Naive thymus-derived CD8-positive, alpha-beta T cell (primary cell): Measurements from ENCODE around the gene FAM32A. TPM values are rescaled to one million over a fixed set of nuclear protein-coding genes. Genes with fewer than 3 reads are reported as not detected.
"Not testable (repeated sequence)": the region's sequence is repeated elsewhere in the genome, so short reads cannot be mapped to it uniquely, and the experiment has no call there.

Experiments
- ATAC-seq, 2 donors: fragments of 150-1000 bp; cut with Tn5 transposase in 1 of 2; sonication (Bioruptor Pico), chemical (Tn5 transposase) in 1 of 2; 1 replicate in 1 of 2; 2 replicates in 1 of 2; pipeline ENCODE4 v1.10.0; 2021; ENCODE audit warnings: mild to moderate bottlenecking in 2 of 2, moderate library complexity in 2 of 2
- POLR2A ChIA-PET: fragments of 350-600 bp; sonication (Branson Sonifier 250); formaldehyde crosslinking; loops from one replicate; lab custom pipeline; 2021; ENCODE audit warnings: antibody characterized with exemption; lab: Charles Lee
- DNase-seq, 10 donors: peaks; one replicate each; pipeline versions ENCODE4 v3.0.0 to v3.0.0-alpha.2; 2020 to 2022
- H3K27ac Mint-ChIP-seq, 10 donors: one replicate each; pipeline ENCODE4 v1.8.0; 2020 to 2022; ENCODE audit warnings: mild to moderate bottlenecking in 10 of 10, mixed read lengths in 10 of 10, moderate library complexity in 4 of 10, inconsistent platforms in 1 of 10
- H3K27me3 Mint-ChIP-seq, 5 donors: one replicate each; pipeline ENCODE4 v1.8.0; 2021 to 2022; ENCODE audit warnings: mixed read lengths in 5 of 5
- H3K36me3 Mint-ChIP-seq, 3 donors: one replicate each; pipeline ENCODE4 v1.8.0; 2020 to 2022; ENCODE audit warnings: mixed read lengths in 3 of 3, mild to moderate bottlenecking in 2 of 3, inconsistent platforms in 1 of 3
- H3K4me1 Mint-ChIP-seq, 4 donors: one replicate each; pipeline ENCODE4 v1.8.0; 2021 to 2022; ENCODE audit warnings: mixed read lengths in 4 of 4
- H3K4me3 Mint-ChIP-seq, 10 donors: one replicate each; pipeline ENCODE4 v1.8.0; 2020 to 2022; ENCODE audit warnings: mild to moderate bottlenecking in 10 of 10, mixed read lengths in 10 of 10, moderate library complexity in 6 of 10, inconsistent platforms in 1 of 10
- H3K9me3 Mint-ChIP-seq, 9 donors: one replicate each; pipeline ENCODE4 v1.8.0; 2020 to 2022; ENCODE audit warnings: mixed read lengths in 9 of 9, mild to moderate bottlenecking in 3 of 9, inconsistent platforms in 1 of 9, moderate library complexity in 1 of 9
- polyA plus RNA-seq, 3 donors: library from polyadenylated mRNA; unstranded; fragments of 300-500 nt; fragmentation: Illumina TruSeq; gene quantifications; one replicate each; pipeline ENCODE4 v1.2.3, GENCODE V29; 2021
- total RNA-seq, 8 experiments: library from RNA in 2 of 8; stranded (reverse) in 2 of 8; gene quantifications; one replicate each; pipeline ENCODE4 v1.2.3 and lab custom pipeline; 2021 to 2026

The FAM32A gene
- total and polyA plus RNA-seq, 5 experiments from 2014 or later, result 70.3 to 205 (median 150) TPM

DNA sequence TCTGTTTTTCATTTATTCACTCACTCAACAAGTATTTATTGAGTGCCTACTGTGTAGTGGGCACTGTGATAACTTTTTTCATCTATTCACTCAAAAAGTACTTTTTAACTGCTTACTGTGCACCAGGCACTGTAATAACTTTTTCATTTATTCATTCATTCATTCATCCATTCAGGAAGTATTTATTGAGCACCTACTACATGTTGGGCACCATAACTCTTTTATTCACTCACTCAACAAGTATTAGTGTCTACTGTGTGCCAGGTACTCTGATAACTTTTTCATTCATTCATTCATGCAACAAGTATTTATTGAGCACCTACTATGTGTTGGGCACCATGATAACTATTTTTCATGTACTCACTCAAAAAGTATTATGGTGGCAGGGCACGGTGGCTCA is 18.8 kb upstream of the FAM32A start:
- no peak for ATAC-seq
- Mint-ChIP-seq H3K27me3 (no peaks in the 10 kb centered on the region), H3K4me1 (peaks cover 0 to 15% (median 3%) of the 10 kb centered on the region in 4 donors), H3K27ac (no peak overlapping the region), H3K4me3 (no peak overlapping the region), H3K9me3 (no peaks in the 10 kb centered on the region), H3K36me3 (no peaks in the 10 kb centered on the region)
- POLR2A ChIA-PET, result no interaction called here
- no peak for DNase-seq

DNA sequence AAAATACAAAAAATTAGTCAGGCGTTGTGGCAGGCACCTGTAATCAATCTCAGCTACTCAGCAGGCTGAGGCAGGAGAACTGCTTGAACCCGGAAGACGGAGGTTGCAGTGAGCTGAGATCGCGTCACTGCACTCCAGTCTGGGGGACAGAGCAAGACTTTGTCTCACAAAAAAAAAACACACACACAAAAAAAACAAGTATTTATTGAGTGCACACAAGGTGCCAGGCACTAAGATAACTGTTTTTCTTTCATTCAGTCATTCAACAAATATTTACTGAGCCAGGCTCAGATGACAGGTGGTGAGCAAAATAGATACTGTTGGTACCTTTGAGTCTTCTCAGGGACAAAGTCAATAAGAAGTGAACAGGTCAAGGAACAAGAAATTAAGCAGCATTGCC is 18.2 kb upstream of the FAM32A start:
- Mint-ChIP-seq H3K4me3 (no peak overlapping the region), H3K9me3 (no peaks in the 10 kb centered on the region), H3K4me1 (peaks cover 0 to 13% (median 3%) of the 10 kb centered on the region in 4 donors), H3K27me3 (no peaks in the 10 kb centered on the region), H3K27ac (no peak overlapping the region), H3K36me3 (no peaks in the 10 kb centered on the region)
- ATAC-seq (no peak), DNase-seq (no peak)
- POLR2A ChIA-PET, result no interaction called here

DNA sequence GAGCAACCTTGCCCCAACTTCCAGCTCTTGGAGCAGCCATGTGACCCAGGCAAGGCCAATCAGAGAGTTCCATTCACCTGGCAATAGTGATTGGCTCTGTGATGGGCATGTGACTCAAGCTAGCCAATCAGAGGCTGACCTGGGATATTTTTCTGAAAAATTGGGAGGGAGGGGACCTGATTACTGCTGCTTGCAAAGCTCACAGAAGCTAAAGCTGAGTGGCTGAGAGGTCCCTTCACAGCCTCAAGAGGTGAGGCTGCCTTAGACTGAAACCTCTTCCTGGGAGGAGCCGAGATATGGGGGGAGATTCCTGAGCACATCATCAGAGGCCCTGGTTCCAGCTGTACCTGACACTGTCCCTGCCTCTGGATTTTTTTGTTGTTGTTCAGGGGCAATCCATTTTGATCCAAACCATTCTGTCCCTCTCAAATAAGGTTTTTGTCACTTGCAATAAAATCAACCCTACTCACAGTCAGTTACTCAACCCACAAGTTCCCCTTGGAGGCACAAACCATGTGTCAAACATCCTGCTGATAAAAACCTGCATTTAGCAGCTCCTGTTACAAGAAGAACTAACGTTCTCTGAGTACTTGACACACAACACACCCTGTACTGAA is 16.6 kb upstream of the FAM32A start:
- Mint-ChIP-seq H3K9me3 (no peaks in the 10 kb centered on the region), H3K27me3 (no peaks in the 10 kb centered on the region), H3K36me3 (no peaks in the 10 kb centered on the region), H3K27ac (peak overlapping the region in 4 of 10 donors; percentile 49 to 64 (median 58)), H3K4me1 (peaks cover 0 to 17% (median 3%) of the 10 kb centered on the region in 4 donors), H3K4me3 (peak overlapping the region in 1 of 10 donors; percentile 15)
- DNase-seq (no peak), ATAC-seq (no peak)
- POLR2A ChIA-PET, result interaction anchor here (0.6 kb wide), 1 partner anchor 1342 kb away, joined by 4 read pairs; no protein-coding TSS in a partner anchor

DNA sequence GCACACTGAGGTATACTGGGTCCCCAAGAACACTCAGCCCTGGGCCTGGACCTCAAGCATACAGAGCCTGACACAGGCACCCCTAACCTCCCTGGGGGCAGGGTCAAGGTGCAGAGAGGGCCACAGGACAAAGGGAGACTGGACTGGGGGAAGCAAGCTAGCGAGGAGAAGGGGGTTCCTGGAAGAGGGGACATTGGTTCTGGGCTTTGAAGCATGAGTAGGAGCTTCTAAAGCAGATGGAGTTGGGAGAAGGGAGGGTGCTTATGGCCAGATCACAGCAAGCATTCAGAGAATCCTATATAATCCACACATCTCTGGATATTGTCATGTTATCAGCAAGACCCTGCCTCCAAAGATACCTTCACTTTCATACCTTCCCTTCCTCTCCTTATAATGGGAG is 15.1 kb upstream of the FAM32A start:
- Mint-ChIP-seq H3K27ac (peak overlapping the region in 2 of 10 donors; percentile 27 to 60), H3K4me1 (peaks cover 0 to 17% (median 3%) of the 10 kb centered on the region in 4 donors), H3K4me3 (no peak overlapping the region), H3K27me3 (no peaks in the 10 kb centered on the region), H3K36me3 (peaks cover 0 to 4% (median 0%) of the 10 kb centered on the region in 3 donors), H3K9me3 (peaks cover 0 to 4% (median 0%) of the 10 kb centered on the region in 9 donors)
- ATAC-seq, result no peak
- POLR2A ChIA-PET, result no interaction called here
- DNase-seq, result no peak

DNA sequence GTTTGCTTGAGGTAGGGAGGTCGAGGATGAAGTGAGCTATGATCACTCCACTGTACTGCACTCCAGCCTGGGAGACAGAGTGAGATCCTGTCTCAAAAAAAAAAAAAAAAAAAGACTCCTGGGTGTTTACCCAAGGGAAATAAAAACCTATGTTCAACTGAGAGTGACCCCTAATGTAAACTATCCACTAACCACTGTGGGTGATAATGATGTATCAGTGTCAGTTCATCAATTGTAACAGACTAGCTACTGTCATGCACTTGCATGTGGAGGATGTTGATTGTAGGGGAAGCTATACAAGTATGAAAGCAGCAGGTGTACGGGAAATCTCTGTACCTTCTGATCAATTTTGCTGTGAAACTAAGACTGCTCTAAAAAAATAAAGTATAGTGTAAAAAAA is 9.3 kb upstream of the FAM32A start:
- ATAC-seq (no peak), DNase-seq (no peak)
- no peak overlapping the region for H3K4me3 Mint-ChIP-seq
- peaks cover 0 to 5% (median 0%) of the 10 kb centered on the region in 3 donors for H3K36me3 Mint-ChIP-seq
- H3K4me1 Mint-ChIP-seq, result peaks cover 0 to 4% (median 0%) of the 10 kb centered on the region in 4 donors
- no peak overlapping the region for H3K27ac Mint-ChIP-seq
- no peaks in the 10 kb centered on the region for H3K27me3 Mint-ChIP-seq
- POLR2A ChIA-PET, result interaction anchor here (0.5 to 0.6 kb wide), 2 partner anchors 229 to 264 kb away, joined by 3 read pairs; no protein-coding TSS in a partner anchor
- H3K9me3 Mint-ChIP-seq, result peaks cover 0 to 6% (median 0%) of the 10 kb centered on the region in 9 donors

DNA sequence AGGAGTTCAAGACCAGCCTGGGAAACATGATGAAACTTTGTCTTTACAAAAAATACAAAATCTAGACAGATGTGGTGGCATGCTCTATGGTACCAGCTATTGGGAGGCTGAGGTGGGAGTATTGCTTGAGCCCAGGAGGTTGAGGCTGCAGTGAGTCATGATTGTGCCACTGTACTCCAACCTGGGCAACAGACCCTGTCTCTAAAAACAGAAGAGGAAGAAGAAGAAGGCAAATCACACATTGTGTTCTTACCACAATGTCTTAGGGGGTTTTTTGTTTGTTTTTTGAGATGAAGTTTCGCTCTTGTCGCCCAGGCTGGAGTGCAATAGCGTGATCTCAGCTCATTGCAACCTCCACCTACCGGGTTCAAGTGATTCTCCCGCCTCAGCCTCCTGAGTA is 6.3 kb upstream of the FAM32A start:
- H3K4me1 Mint-ChIP-seq, ATAC-seq, DNase-seq, POLR2A ChIA-PET, H3K27ac Mint-ChIP-seq, H3K27me3 Mint-ChIP-seq, H3K4me3 Mint-ChIP-seq, H3K36me3 Mint-ChIP-seq, H3K9me3 Mint-ChIP-seq: not testable (repeated sequence)

DNA sequence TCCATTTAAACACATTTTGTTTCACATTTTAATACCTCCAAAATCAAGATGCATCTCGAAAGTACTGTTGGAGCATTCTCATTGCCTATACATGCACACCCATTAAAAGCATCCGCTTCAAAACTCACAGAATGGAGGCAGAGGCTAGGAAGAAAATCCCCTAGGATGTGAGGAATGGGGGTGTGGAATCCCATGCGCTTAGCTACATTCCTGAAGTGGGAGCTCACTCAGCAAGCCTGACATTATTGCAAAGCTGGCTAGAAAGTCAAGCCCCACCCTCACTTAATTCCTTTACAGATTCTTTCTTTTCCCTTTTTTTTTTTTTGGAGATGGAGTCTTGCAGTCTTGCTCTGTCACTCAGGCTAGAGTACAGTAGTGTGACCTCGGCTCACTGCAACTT is 4.6 kb upstream of the FAM32A start:
- Mint-ChIP-seq H3K27ac (no peak overlapping the region), H3K4me1 (peaks cover 6 to 14% (median 11%) of the 10 kb centered on the region in 4 donors), H3K27me3 (peaks cover 0 to 1% (median 0%) of the 10 kb centered on the region in 5 donors), H3K36me3 (peaks cover 3 to 5% (median 3%) of the 10 kb centered on the region in 3 donors), H3K9me3 (peaks cover 0 to 4% (median 0%) of the 10 kb centered on the region in 9 donors), H3K4me3 (no peak overlapping the region)
- POLR2A ChIA-PET, result interaction anchor here (0.6 to 1.9 kb wide), 3 partner anchors 21 to 99 kb away, joined by 3 to 6 read pairs (median 6); partner anchors contain the start of gene RAB8A
- no peak for ATAC-seq
- no peak for DNase-seq

DNA sequence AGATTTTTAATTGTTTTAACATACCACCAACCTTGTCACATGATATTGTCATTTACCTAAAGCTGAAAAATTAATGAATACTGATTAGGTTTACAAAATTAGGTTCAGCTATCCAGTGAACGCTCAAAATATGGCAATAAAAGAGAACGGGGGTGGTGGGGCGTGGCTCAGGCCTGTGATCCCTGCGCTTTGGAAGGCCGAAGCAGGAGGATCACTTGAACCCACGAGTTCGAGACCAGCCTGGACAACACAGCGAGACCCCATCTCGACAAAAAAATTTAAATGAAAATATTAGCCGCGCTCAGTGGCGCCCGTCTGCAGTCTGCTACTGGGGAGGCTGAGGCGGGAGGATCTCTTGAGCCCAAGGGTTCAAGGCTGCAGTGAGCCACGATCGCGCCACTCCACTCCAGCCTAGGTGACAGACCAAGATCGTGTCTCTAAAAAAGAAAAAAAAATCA is 516 bp upstream of the FAM32A start:
- peak overlapping the region; percentile 95 to 100 (median 98) for H3K4me3 Mint-ChIP-seq
- peaks cover 17 to 44% (median 35%) of the 10 kb centered on the region in 4 donors for H3K4me1 Mint-ChIP-seq
- peaks cover 3 to 32% (median 5%) of the 10 kb centered on the region in 3 donors for H3K36me3 Mint-ChIP-seq
- ATAC-seq (no peak), DNase-seq (no peak)
- peaks cover 0 to 1% (median 0%) of the 10 kb centered on the region in 5 donors for H3K27me3 Mint-ChIP-seq
- H3K27ac Mint-ChIP-seq, result peak overlapping the region; percentile 95 to 99 (median 98)
- H3K9me3 Mint-ChIP-seq, result no peaks in the 10 kb centered on the region
- POLR2A ChIA-PET, result interaction anchor here (0.5 to 3.4 kb wide), 26 partner anchors 11 to 474 kb away, joined by 3 to 24 read pairs (median 6); partner anchors contain the start of genes AP1M1, KLF2 and TPM4

DNA sequence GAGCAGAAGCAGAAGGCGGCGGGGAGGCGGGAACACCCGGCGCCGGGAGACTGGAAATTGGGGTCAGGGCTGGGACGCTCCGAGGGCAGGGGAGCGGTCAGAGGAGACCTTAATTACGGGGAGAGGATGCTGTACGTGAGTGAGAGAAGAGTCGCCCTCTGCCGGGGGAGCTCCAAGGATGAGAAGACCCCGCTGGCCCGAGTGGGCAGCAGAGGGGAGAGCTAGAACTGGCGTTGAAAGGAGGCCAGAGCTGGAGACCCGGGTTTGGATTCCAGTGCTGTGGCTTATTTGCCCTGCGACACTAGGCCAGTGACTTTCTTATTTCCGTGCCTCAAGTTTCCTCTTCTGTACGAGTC is 536 bp downstream of the FAM32A start:
- peaks cover 0 to 1% (median 0%) of the 10 kb centered on the region in 5 donors for H3K27me3 Mint-ChIP-seq
- H3K4me1 Mint-ChIP-seq, result peaks cover 17 to 48% (median 36%) of the 10 kb centered on the region in 4 donors
- peaks cover 3 to 43% (median 5%) of the 10 kb centered on the region in 3 donors for H3K36me3 Mint-ChIP-seq
- peak; percentile 42 to 45 for ATAC-seq
- DNase-seq, result peak; percentile 20 to 73 (median 46)
- no peaks in the 10 kb centered on the region for H3K9me3 Mint-ChIP-seq
- H3K4me3 Mint-ChIP-seq, result peak overlapping the region; percentile 95 to 100 (median 98)
- POLR2A ChIA-PET, result interaction anchor here (0.6 to 3.4 kb wide), 24 partner anchors 9 to 944 kb away, joined by 3 to 24 read pairs (median 7); partner anchors contain the start of genes AP1M1, KLF2 and TPM4
- peak overlapping the region; percentile 95 to 99 (median 98) for H3K27ac Mint-ChIP-seq

DNA sequence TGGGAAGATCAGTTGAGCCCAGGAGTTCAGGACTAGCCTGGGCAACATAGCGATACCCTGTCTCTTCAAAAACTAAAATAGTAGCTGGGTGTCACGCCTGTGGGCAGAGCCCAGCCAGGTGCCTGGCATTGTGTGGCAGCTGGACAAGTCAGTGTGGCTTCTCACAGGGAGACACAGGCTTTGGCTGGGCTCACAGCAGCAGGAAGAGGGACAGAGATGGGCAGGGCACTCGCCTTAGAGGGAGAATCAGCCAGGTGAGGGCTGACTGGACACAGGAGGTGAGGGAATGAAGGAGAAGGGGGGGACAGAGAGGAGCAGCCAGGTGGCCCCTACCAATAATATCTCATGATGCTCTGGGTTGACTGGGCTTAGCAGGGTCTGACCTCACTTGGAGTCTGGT is 3.3 kb downstream of the FAM32A start:
- Mint-ChIP-seq H3K9me3 (no peaks in the 10 kb centered on the region), H3K36me3 (peaks cover 3 to 66% (median 5%) of the 10 kb centered on the region in 3 donors), H3K4me1 (peaks cover 17 to 49% (median 30%) of the 10 kb centered on the region in 4 donors), H3K4me3 (peak overlapping the region in 5 of 10 donors; percentile 6 to 57 (median 16)), H3K27me3 (peaks cover 0 to 1% (median 0%) of the 10 kb centered on the region in 5 donors), H3K27ac (peak overlapping the region in 7 of 10 donors; percentile 12 to 85 (median 51))
- ATAC-seq (no peak), DNase-seq (peak in 1 of 10 donors; percentile 35)
- POLR2A ChIA-PET, result interaction anchor here (1.0 to 2.2 kb wide), 4 partner anchors 9 to 80 kb away, joined by 3 to 5 read pairs (median 4); partner anchors contain the start of gene AP1M1

DNA sequence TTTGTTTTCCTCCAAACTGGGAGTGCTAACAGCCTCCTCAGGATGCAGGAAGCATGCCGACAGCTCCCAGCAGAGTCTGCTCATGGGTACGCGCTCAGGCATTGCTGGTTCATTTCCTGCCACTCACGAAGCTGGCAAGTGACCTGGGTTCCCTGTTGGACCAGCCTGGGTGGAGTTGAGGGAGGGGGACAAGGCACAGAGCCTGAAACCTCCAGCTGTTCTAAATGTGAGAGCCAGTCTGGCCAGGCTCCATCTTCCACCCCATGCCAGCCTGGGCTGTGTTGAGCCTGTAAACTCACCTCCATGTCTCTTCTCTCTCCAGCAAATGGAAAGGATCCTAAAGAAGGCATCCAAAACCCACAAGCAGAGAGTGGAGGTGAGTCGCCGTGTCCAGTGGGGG is 5.0 kb downstream of the FAM32A start:
- no peak for DNase-seq
- H3K27ac Mint-ChIP-seq, result peak overlapping the region in 3 of 10 donors; percentile 40 to 70 (median 48)
- POLR2A ChIA-PET, result interaction anchor here (0.6 to 1.1 kb wide), 2 partner anchors 25 to 138 kb away, joined by 4 to 6 read pairs; no protein-coding TSS in a partner anchor

DNA sequence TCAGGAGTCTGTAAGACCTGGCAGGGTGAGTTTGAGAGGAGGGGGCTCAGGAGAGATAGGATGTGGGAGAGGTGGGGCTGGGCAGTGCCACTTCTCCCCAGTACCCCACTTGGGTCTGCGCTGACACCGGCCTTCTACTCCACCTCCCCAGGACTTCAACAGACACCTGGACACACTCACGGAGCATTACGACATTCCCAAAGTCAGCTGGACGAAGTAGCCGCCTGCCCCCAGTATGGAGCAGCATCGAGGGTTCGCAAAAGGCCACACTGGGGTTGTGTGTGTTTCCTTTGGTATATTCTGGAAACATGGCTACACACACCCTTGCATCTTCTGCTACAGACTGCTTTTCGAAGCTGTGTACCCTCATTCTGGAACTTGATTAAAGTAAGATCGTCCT is 5.5 kb downstream of the FAM32A start:
- POLR2A ChIA-PET, result interaction anchor here (1.1 kb wide), 1 partner anchor 137 kb away, joined by 4 read pairs; no protein-coding TSS in a partner anchor
- H3K36me3 Mint-ChIP-seq, result peaks cover 0 to 64% (median 0%) of the 10 kb centered on the region in 3 donors
- ATAC-seq (no peak), DNase-seq (no peak)
- H3K27ac Mint-ChIP-seq, result peak overlapping the region in 1 of 10 donors; percentile 40
- H3K4me3 Mint-ChIP-seq, result no peak overlapping the region
- no peaks in the 10 kb centered on the region for H3K9me3 Mint-ChIP-seq
- peaks cover 11 to 41% (median 22%) of the 10 kb centered on the region in 4 donors for H3K4me1 Mint-ChIP-seq
- H3K27me3 Mint-ChIP-seq, result no peaks in the 10 kb centered on the region

More for the DNA sequence above, 5.0 kb downstream of the FAM32A start:
- Mint-ChIP-seq H3K4me3 (no peak overlapping the region), H3K9me3 (no peaks in the 10 kb centered on the region), H3K27me3 (no peaks in the 10 kb centered on the region), H3K36me3 (peaks cover 3 to 67% (median 3%) of the 10 kb centered on the region in 3 donors), H3K4me1 (peaks cover 15 to 45% (median 27%) of the 10 kb centered on the region in 4 donors)
- ATAC-seq, result no peak
